Measurements from ENCODE around the gene NUP214.

NUP214 gene

DNA sequence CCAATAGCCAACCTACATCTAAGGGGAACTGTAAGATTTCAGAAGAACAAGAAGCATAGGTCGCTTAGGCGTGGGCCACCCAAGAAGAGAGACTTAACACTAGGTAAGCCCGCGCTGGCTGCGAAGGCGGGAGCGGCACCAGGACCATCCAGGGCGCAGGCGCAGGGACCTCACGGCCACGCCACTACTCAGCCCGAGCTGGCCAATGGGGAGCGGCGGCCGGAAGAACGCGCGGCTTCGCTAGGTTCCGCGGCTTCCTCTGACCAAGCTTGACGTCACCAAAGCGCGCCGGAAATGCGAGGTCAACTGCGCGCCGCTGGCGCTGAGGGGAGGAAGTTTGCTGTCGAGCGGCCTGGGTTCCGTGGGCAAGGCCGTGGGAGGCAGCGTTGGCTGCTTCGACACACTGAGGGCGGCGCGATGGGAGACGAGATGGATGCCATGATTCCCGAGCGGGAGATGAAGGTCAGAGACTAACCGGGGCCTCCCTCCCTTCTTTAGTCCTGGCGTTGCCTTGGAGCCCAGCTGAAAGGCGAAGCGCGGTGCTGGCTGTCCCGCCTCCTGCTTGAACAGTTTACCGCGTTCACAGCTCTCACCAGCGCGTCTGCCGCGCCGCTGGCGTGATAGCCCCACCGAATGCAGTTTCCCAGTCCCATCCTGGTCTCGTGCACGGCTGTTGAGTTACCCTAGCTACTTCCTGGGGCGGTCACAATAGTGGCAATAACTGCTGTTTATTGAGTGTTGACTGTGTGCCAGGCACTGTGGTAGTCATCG is at the start of gene NUP214:
Gene NUP214, plus strand, starts transcription at position 299 of the 771 bp plus-strand sequence. Its CDS starts 119 bp downstream, at position 418.
- DNase-seq: peak; percentile 97

- DNase-seq: no peak
Observed at GRCh38 chr9:131076347-131077195, 48.8 kb upstream of the NUP214 start.

- no peak for DNase-seq
Observed at GRCh38 chr9:131078427-131079366, 46.7 kb upstream of the NUP214 start.

- no peak for DNase-seq
Observed at GRCh38 chr9:131080589-131080988, 44.8 kb upstream of the NUP214 start.

GRCh38 chr9:131081868-131082267 is 43.5 kb upstream of the NUP214 start:
- DNase-seq: no peak

DNA sequence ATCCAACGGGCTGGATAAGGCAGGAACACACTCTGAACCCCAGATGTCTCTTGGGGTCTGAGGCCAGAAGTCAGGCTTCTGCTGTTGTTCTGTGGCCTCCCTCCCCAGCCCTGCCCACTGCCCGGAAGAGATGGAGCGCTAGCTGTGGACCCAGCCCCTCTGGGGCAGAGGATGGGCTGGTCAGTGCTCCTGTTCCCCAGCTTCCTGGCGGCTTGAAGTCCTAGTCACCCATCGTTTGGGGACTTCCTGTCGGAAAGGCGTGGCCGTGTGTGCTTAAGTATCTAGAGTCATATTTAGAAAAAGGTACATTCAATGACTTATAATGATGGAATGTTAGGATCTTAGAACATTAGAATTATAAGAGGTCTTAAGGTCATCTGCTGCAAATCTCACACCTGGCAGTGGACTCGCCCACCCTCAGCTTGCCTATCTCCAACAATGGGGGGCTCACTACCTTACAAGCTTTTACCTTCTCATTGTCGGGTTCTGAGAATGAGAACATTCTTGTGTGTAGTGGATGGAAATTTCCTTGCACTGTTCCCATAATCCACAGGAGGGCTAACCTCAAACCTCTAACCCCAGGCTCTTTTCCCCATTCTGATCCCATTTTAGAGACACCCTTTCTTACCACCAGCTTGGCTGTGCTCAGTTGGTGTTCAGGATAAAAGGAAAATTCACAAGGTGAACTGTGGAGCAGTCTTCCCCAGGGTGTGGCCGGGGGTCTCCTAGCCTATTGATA is 42.4 kb upstream of the NUP214 start:
- no peak for DNase-seq

DNA sequence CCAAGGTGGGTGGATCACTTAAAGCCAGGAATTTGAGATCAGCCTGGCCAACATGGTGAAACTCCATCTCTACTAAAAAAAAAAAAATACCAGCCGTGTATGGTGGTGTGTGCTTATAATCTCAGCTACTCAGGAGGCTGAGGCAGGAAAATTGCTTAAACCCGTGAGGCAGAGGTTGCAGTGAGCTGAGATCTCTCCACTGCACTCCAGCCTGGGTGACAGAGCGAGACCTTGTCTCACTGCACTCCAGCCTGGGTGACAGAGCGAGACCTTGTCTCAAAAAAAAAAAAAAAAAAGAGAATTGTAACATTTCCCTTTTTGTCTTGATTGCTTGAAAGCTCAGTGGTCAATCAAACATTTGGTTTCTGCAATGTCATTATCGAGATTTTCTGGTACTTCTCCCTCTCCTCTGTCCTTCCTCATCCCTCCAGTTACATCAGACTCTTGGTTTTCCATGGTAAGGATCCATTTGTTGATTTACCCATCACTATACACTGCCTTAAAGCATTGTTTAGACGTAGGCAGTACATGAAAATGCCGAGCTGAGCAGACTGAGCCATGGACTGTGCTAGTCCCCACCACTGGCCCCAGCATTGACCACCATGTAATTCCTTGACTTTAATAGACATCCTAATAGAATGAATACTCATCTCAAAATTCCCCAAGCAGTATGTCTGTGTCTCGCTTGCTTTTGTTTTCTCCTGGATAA is 40.6 kb upstream of the NUP214 start:
- no peak for DNase-seq

DNA sequence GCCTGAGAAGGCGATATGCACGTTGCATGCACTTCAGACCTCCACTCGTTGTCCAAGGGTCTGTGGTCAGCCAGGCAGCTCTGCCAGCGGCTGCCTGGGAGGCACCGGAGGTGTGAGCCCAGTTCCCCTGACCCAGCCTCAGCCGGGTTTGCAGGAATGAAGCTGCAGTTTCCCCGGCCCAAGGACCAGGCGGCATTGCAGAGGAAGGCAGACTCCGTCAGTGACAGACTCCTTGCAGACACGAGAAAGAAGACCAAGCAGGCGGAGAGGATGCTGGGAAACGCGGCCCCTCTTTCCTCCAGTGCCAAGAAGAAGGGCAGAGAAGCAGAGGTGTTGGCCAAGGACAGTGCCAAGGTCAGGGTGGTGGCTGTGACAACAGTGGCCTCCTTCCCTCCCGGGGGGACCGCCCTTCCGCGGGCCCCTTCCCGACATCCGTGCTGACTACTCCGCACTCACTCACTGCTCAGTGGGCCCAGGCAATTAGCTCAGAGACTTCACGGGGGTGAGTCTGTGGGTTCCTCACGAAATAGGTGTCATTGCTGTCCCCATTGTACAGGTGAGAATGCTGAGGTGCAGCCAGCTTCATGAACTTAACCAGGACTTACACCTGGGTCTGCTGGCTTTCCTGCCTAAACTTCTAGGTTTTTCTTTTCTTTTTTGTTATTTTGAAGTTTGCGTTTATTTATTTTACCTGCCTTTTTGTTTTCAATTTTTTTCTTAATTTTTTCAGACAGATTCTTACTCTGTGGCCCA is 39.8 kb upstream of the NUP214 start:
- DNase-seq: no peak

DNA sequence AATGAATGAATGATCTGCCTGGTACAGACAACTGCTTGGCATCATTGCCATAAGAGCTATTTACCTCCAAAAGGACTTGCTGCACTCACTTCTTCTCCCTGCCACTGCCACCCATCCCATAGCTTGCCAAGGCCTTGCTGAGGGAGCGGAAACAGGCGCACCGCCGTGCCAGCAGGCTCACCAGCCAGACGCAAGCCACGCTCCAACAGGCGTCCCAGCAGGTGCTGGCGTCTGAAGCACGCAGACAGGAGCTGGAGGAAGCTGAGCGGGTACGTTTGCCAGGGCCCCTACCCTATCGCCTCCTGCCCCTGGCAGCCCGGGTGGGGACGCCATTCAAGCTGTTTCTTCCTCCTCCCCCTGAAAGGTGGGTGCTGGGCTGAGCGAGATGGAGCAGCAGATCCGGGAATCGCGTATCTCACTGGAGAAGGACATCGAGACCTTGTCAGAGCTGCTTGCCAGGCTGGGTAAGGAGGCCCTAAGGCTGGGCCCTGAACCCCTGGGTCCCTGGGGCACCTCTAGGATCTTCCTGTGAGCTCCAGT is 38.0 kb upstream of the NUP214 start:
- no peak for DNase-seq

DNA sequence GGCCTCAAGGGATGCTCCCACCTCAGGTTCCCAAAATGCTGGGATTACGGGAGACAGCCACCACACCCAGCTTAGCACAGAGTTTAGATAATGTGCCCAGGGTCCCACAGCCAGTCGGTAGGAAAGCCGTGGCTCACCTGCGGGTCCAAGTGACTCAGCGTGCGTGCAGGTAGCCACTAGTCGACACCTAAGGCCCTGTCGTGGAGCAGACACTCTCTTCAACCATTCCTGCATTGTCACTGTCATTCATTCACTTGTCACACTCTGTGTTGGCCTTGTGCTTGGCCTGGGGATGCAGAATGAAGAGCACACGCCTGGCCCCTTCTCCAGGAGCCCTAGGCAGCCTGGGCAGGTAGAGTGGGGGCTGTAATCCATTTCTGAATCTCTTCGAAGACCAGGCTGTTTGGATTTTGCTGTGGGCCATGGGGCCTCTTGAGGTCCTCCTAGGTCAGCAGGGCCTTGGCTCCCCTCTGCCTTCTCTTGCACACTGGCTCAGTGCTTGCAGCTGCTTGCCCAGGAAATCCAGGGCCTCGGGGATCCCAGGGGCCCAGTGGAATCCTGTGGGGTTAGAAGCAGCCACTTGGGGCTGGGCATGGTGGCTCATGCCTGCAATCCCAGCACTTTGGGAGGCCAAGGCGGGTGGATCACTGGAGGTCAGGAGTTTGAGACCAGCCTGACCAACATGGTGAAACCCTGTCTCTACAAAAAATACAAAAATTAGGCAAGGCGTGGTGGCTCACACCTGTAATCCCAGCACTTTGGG is 35.2 kb upstream of the NUP214 start:
- no peak for DNase-seq

DNA sequence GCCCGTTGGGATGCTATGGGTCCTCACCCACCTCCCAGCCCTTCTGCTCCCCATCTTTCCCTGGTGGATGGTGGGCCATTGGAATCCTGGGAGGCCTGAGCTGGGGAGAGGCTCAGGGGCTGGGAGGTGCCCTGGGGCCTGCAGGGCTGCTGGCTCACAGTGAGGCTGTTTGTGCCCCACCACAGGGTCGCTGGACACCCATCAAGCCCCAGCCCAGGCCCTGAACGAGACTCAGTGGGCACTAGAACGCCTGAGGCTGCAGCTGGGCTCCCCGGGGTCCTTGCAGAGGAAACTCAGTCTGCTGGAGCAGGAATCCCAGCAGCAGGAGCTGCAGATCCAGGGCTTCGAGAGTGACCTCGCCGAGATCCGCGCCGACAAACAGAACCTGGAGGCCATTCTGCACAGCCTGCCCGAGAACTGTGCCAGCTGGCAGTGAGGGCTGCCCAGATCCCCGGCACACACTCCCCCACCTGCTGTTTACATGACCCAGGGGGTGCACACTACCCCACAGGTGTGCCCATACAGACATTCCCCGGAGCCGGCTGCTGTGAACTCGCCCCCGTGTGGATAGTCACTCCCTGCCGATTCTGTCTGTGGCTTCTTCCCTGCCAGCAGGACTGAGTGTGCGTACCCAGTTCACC is 33.9 kb upstream of the NUP214 start:
- no peak for DNase-seq

GRCh38 chr9:131092030-131092429 is 33.4 kb upstream of the NUP214 start:
- DNase-seq: no peak

DNA sequence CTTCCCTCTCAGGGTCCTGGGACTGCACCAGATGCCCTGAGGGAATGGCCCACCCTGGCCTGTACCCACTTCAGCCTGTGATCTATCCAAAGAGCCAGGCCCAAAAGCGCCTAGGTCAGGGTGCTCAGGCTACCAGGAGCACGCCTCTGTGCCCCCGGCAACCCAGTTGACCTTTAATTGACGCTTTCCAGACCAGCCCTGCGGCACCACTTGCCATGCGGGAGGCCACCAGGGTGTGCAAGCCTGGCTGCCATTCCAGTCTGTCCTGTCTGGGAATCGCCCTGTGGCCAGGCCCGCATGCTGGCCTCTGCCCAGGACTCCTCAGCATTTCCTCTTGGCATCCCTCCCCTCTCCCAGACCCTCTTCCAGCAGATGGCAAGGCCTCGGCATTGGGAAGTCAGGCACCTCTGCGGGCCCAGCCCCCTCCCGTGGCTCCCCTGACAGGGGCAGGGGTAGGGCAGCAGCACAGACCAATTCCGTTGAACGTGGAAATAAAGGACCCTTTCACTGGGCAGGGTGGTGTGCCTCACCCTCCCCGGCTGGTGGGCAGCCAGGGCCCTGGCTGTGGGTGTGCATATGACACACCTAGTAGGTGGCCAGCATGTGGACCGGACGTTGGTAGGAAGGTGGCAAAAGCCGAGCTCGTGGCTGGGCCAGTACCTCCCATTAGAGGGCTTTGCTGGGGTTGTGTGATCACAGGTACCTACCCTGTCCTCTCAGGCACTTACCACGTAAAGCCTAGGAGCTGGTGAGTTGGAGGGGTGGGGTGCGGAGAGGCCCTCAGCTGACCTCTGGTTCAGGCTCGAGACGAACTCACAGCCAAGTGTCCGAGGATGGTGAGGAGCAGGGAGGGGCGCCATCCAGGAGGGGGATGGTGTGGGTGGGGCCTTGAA is 32.6 kb upstream of the NUP214 start:
- no peak for DNase-seq

DNA sequence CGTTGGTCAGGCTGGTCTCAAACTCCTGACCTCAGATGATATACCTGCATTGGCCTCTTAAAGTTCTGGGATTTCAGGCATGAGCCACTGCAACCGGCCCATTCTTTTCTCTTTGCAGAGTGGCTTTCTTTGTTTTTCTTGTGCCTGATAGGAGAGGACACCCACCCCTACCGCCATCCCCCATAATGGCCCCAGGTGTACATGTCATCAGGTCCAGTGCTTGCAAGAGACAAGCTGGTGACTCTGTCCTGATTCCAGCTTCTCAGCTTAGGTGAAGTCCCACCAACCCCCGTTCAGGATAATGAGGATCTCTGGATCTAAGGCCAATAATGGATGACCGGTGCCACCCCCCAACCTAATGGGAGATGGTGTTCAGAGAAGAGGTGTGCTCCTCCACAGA is 31.4 kb upstream of the NUP214 start:
- DNase-seq: no peak

- DNase-seq: no peak
Observed at GRCh38 chr9:131094622-131095021, 30.8 kb upstream of the NUP214 start.

DNA sequence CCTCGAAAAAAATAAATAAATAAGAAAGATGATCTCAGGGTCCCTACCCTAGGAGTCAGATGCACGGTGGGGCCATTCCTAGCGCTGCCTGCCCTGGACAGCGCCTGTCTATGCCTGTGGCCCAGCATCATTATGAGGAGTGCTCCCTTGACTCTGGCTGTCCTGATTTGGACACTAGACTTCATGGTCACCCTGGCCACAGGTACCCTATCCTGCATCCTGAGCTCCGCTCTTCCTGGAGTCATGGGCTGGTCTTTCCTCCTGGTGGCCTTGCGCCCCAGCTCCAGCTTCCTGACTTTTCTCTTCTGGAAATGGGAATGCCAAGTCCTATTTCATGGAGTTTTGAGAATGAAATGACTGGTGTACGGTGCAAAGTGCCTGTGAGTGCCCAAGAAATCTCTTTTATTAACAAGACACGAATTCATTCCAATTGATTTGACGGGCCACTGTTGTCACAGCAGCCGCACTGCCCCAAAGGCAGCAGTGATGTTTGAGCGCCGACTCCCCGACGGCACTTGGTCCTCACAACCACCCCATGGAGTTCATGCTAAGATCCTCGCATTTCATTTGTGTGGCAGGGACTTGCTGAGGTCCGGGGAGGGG is 29.6 kb upstream of the NUP214 start:
- no peak for DNase-seq

DNA sequence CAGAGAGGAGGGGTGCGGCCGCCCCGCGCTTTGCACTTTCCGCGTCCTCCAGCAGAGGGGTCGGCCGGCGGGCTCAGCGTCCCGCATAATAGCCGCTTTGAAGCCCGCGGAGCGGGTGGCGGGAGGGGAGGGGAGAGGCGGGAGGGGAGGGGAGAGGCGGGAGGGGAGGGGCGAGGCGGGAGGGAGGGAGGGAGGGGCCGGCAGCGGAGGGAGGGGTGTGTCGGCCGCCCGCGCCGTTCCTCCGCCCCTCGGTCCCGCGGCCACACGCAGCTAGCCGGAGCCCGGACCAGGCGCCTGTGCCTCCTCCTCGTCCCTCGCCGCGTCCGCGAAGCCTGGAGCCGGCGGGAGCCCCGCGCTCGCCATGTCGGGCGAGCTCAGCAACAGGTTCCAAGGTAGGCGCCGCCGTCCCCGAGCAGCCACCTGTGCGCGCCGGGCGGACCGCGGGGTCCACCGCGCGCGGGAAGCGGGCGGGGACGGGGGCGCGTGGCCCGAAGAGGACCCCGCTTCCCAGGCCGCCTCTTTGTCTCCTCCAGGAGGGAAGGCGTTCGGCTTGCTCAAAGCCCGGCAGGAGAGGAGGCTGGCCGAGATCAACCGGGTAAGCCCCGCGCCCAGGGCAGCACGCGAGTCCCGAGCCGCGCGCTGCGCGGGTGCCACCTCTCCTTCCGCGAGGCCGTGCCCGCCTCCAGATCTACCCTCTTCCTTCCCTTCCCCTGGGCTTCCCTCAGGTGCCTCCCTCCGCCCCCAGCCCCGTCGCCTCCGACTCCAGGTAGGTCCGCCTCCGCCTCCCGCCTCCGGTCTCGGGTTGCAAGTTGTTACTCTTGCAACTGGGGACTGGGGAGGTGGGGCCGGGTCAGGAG is 28.9 kb upstream of the NUP214 start, which contains the start of gene AIF1L:
Gene AIF1L, plus strand, starts transcription at position 263 of the 857 bp plus-strand sequence. Its CDS starts 99 bp downstream, at position 362.
- no peak for DNase-seq
